ENCODE data around the gene SEL1L2.
A peak's percentile ranks its signal among the peaks of the same experiment; 100 is the strongest.

SEL1L2 gene

GRCh38 chr20:13819885-13820645, 170.3 kb downstream of the SEL1L2 start:
- Histone ChIP-seq H3K4me1 (no peaks in the 10 kb centered on the region), H3K4me3 (no peak overlapping the region), H3K36me3 (peaks cover 4 to 30% (median 26%) of the 10 kb centered on the region in 3 donors), H3K27ac (no peak overlapping the region), H3K27me3 (no peaks in the 10 kb centered on the region), H3K9me3 (no peaks in the 10 kb centered on the region)
- peak; percentile 65 to 82 for TF ChIP-seq CTCF (IDR thresholded peaks at IDR 0.05)
- DNase-seq: no peak
- intact Hi-C loops (cut with DNase I; ENCODE audit: low total_unique reads): loop anchor here (2.0 to 10.0 kb wide), 2 partner anchors 135 to 235 kb away; no protein-coding TSS in a partner anchor

DNA sequence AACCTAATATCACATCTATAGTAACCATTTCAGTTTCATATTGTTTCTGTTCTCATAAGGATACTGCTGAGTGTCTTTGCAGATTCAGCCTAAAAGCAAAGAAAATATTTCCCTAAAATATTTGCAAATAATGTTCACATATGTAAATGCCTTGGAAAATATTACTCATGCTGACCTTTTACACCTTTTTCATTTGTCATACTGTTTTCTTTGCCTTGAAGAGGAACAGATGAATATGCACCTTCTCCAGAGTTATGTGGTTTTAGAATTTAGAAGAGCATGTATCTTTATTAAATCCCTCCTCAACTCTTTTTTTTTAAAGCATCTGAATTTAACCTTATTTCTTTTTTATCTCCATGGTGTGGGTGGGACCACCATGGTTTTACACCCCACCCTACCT, 173.1 kb downstream of the SEL1L2 start:
- TF ChIP-seq CTCF (IDR thresholded peaks at IDR 0.05): no peak
- intact Hi-C loops (cut with DNase I; ENCODE audit: low total_unique reads): no loop called here

GRCh38 chr20:13816757-13817156, 173.7 kb downstream of the SEL1L2 start:
- H3K27ac ChIP-seq: no peak overlapping the region
- H3K4me1 ChIP-seq: no peaks in the 10 kb centered on the region
- H3K27me3 ChIP-seq: no peaks in the 10 kb centered on the region
- peaks cover 33 to 59% (median 59%) of the 10 kb centered on the region in 3 donors for H3K36me3 ChIP-seq
- H3K4me3 ChIP-seq: no peak overlapping the region
- H3K9me3 ChIP-seq: no peaks in the 10 kb centered on the region
- intact Hi-C loops (cut with DNase I; ENCODE audit: low total_unique reads): no loop called here
- DNase-seq: no peak
- no peak for TF ChIP-seq CTCF (IDR thresholded peaks at IDR 0.05)

More for the DNA sequence above, 173.1 kb downstream of the SEL1L2 start:
- Histone ChIP-seq H3K9me3 (no peaks in the 10 kb centered on the region), H3K27me3 (no peaks in the 10 kb centered on the region), H3K36me3 (peaks cover 28 to 53% (median 53%) of the 10 kb centered on the region in 3 donors), H3K27ac (no peak overlapping the region), H3K4me3 (no peak overlapping the region), H3K4me1 (no peaks in the 10 kb centered on the region)
- no peak for DNase-seq

DNA sequence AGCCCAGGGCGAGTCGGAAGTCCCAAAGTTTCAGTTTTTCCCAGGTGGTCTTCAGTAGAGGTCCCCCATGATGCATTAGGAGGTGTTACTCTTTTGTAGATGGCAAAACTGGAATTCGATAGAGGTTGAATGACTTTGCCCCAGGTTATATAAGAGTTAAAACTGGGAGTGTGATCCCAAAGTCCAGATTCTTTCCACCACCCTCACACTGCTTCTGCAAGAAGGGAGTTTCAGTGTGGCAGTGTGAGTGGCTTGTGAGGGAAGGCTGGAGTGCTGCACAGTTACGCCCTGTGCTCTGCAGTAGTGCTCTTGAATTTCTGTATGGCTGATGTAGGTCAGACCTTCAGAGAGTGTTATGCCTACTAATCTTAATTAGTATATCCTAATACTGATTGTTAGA, 175.7 kb downstream of the SEL1L2 start:
- Histone ChIP-seq H3K4me1 (no peaks in the 10 kb centered on the region), H3K9me3 (no peaks in the 10 kb centered on the region), H3K27ac (no peak overlapping the region), H3K27me3 (no peaks in the 10 kb centered on the region), H3K4me3 (no peak overlapping the region), H3K36me3 (peaks cover 53 to 80% (median 80%) of the 10 kb centered on the region in 3 donors)
- no peak for DNase-seq
- TF ChIP-seq CTCF (IDR thresholded peaks at IDR 0.05): no peak
- intact Hi-C loops (cut with DNase I; ENCODE audit: low total_unique reads): no loop called here

DNA sequence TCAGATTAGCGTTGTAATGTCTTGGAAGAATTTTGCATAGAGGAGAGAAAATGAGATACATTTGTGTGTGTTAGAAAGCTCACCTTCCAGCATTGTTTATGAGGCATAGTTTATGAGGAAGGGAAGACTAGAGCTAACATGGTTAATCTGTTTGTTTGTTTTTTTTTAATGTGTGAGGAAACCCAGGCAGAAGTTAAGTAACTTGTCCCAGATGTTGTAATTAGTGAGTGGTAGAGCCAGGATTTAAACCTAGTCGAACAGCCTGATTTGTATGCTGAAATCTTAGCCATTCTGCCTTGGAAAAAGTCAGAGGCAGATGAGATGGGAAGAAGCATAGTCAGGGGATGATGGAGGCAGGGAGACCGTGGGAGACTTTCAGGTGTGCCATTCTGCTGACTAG, 176.5 kb downstream of the SEL1L2 start:
- no peak for TF ChIP-seq CTCF (IDR thresholded peaks at IDR 0.05)
- intact Hi-C loops (cut with DNase I; ENCODE audit: low total_unique reads): no loop called here
- Histone ChIP-seq H3K27me3 (no peaks in the 10 kb centered on the region), H3K27ac (no peak overlapping the region), H3K4me1 (no peaks in the 10 kb centered on the region), H3K36me3 (peaks cover 61 to 88% (median 87%) of the 10 kb centered on the region in 3 donors), H3K9me3 (no peaks in the 10 kb centered on the region), H3K4me3 (no peak overlapping the region)
- DNase-seq: no peak
